ENCODE results near the gene PTDSS2. TPM values are rescaled to one million over a fixed set of nuclear protein-coding genes. Genes with fewer than 3 reads are reported as not detected.
A peak's percentile ranks its signal among the peaks of the same experiment; 100 is the strongest.

The PTDSS2 gene
- total and polyA plus RNA-seq, 3 experiments from 2014 or later: 11.5 to 28.4 (median 26.2) TPM

GRCh38 chr11:438101-438844, 11.8 kb upstream of the PTDSS2 start:
- H3K4me3 ChIP-seq (ENCODE audit: low read length): no peak overlapping the region
- H3K27me3 ChIP-seq (ENCODE audit: insufficient read depth, low read length, poor library complexity, severe bottlenecking): no peaks in the 10 kb centered on the region
- Mint-ChIP-seq H3K27ac (no peak overlapping the region), H3K9me3 (no peaks in the 10 kb centered on the region), H3K36me3 (peaks cover 0 to 2% (median 1%) of the 10 kb centered on the region in 3 donors), H3K4me1 (peaks cover 15 to 46% (median 26%) of the 10 kb centered on the region in 3 donors), H3K27me3 (no peaks in the 10 kb centered on the region), H3K4me3 (peak overlapping the region in 1 of 7 donors; percentile 11)
- peaks cover 32% of the 10 kb centered on the region for H3K4me1 ChIP-seq (ENCODE audit: insufficient read depth, low read length)
- DNase-seq: no peak
- no peaks in the 10 kb centered on the region for H3K36me3 ChIP-seq (ENCODE audit: insufficient read depth, low read length)
- H3K9me3 ChIP-seq (ENCODE audit: low read length): no peaks in the 10 kb centered on the region
- no peak overlapping the region for H3K27ac ChIP-seq (ENCODE audit: low read depth, low read length)
- POLR2A ChIA-PET: no interaction called here
- CTCF ChIA-PET: interaction anchor here (0.9 to 3.4 kb wide), 2 partner anchors 11 to 31 kb away, joined by 3 to 21 read pairs; partner anchors contain the start of gene PTDSS2

- Mint-ChIP-seq H3K27ac (peak overlapping the region in 2 of 8 donors; percentile 63 to 68), H3K9me3 (no peaks in the 10 kb centered on the region), H3K36me3 (peaks cover 0 to 2% (median 1%) of the 10 kb centered on the region in 3 donors), H3K27me3 (peaks cover 0 to 2% of the 10 kb centered on the region in 2 donors), H3K4me3 (peak overlapping the region in 6 of 7 donors; percentile 6 to 64 (median 32)), H3K4me1 (peaks cover 15 to 46% (median 26%) of the 10 kb centered on the region in 3 donors)
- Histone ChIP-seq H3K27ac (ENCODE audit: low read depth, low read length) (no peak overlapping the region), H3K4me3 (ENCODE audit: low read length) (no peak overlapping the region), H3K27me3 (ENCODE audit: insufficient read depth, low read length, poor library complexity, severe bottlenecking) (no peaks in the 10 kb centered on the region), H3K9me3 (ENCODE audit: low read length) (no peaks in the 10 kb centered on the region), H3K4me1 (ENCODE audit: insufficient read depth, low read length) (peaks cover 32% of the 10 kb centered on the region), H3K36me3 (ENCODE audit: insufficient read depth, low read length) (no peaks in the 10 kb centered on the region)
- no peak for DNase-seq
- POLR2A ChIA-PET: interaction anchor here (0.6 kb wide), 1 partner anchor 8 kb away, joined by 3 read pairs; no protein-coding TSS in a partner anchor
- CTCF ChIA-PET: interaction anchor here (0.9 to 3.4 kb wide), 7 partner anchors 10 to 189 kb away, joined by 3 to 21 read pairs (median 3); partner anchors contain the start of gene PTDSS2
These were observed 10.6 kb upstream of the PTDSS2 start for GRCh38 chr11:439315-440064.

- H3K4me3 ChIP-seq (ENCODE audit: low read length): peak overlapping the region; percentile 50
- peak overlapping the region in 2 of 8 donors; percentile 63 to 68 for H3K27ac Mint-ChIP-seq
- H3K4me1 Mint-ChIP-seq: peaks cover 15 to 46% (median 26%) of the 10 kb centered on the region in 3 donors
- H3K27ac ChIP-seq (ENCODE audit: low read depth, low read length): no peak overlapping the region
- H3K9me3 Mint-ChIP-seq: no peaks in the 10 kb centered on the region
- no peaks in the 10 kb centered on the region for H3K36me3 ChIP-seq (ENCODE audit: insufficient read depth, low read length)
- POLR2A ChIA-PET: interaction anchor here (0.6 to 1.6 kb wide), 3 partner anchors 8 to 25 kb away, joined by 3 to 7 read pairs (median 4); partner anchors contain the start of gene SIGIRR
- no peak for DNase-seq
- H3K36me3 Mint-ChIP-seq: peaks cover 0 to 1% (median 0%) of the 10 kb centered on the region in 3 donors
- CTCF ChIA-PET: interaction anchor here (1.3 to 3.4 kb wide), 5 partner anchors 9 to 33 kb away, joined by 3 to 21 read pairs (median 4); partner anchors contain the start of gene PTDSS2
- no peaks in the 10 kb centered on the region for H3K9me3 ChIP-seq (ENCODE audit: low read length)
- H3K27me3 Mint-ChIP-seq: peaks cover 0 to 2% of the 10 kb centered on the region in 2 donors
- peak overlapping the region; percentile 20 to 85 (median 73) for H3K4me3 Mint-ChIP-seq
- H3K27me3 ChIP-seq (ENCODE audit: insufficient read depth, low read length, poor library complexity, severe bottlenecking): no peaks in the 10 kb centered on the region
- peaks cover 32% of the 10 kb centered on the region for H3K4me1 ChIP-seq (ENCODE audit: insufficient read depth, low read length)
These were observed 9.7 kb upstream of the PTDSS2 start for GRCh38 chr11:440065-441042.

GRCh38 chr11:441043-441417, 9.0 kb upstream of the PTDSS2 start:
- H3K27me3 ChIP-seq (ENCODE audit: insufficient read depth, low read length, poor library complexity, severe bottlenecking): no peaks in the 10 kb centered on the region
- no peak for DNase-seq
- H3K9me3 ChIP-seq (ENCODE audit: low read length): no peaks in the 10 kb centered on the region
- Mint-ChIP-seq H3K4me1 (peaks cover 15 to 46% (median 26%) of the 10 kb centered on the region in 3 donors), H3K27me3 (peaks cover 0 to 2% of the 10 kb centered on the region in 2 donors), H3K27ac (peak overlapping the region in 2 of 8 donors; percentile 17 to 29), H3K4me3 (peak overlapping the region; percentile 68 to 85 (median 73)), H3K9me3 (no peaks in the 10 kb centered on the region), H3K36me3 (peaks cover 0 to 1% (median 0%) of the 10 kb centered on the region in 3 donors)
- peak overlapping the region; percentile 50 for H3K4me3 ChIP-seq (ENCODE audit: low read length)
- H3K36me3 ChIP-seq (ENCODE audit: insufficient read depth, low read length): no peaks in the 10 kb centered on the region
- peak overlapping the region; percentile 51 for H3K27ac ChIP-seq (ENCODE audit: low read depth, low read length)
- H3K4me1 ChIP-seq (ENCODE audit: insufficient read depth, low read length): peaks cover 32% of the 10 kb centered on the region
- ChIA-PET POLR2A (interaction anchor here (1.3 to 2.4 kb wide), 4 partner anchors 25 to 233 kb away, joined by 4 to 7 read pairs (median 5); partner anchors contain the start of genes BET1L, RIC8A and SIGIRR), CTCF (interaction anchor here (0.9 to 3.4 kb wide), 5 partner anchors 8 to 34 kb away, joined by 3 to 21 read pairs (median 5); partner anchors contain the start of genes PTDSS2 and SIGIRR)

- Histone ChIP-seq H3K9me3 (ENCODE audit: low read length) (no peaks in the 10 kb centered on the region), H3K4me1 (ENCODE audit: insufficient read depth, low read length) (peaks cover 32% of the 10 kb centered on the region), H3K27me3 (ENCODE audit: insufficient read depth, low read length, poor library complexity, severe bottlenecking) (no peaks in the 10 kb centered on the region), H3K4me3 (ENCODE audit: low read length) (peak within 1 kb of the TSS; percentile 50), H3K27ac (ENCODE audit: low read depth, low read length) (peak within 1 kb of the TSS; percentile 51), H3K36me3 (ENCODE audit: insufficient read depth, low read length) (no peaks in the 10 kb centered on the region)
- H3K9me3 Mint-ChIP-seq: no peaks in the 10 kb centered on the region
- H3K4me1 Mint-ChIP-seq: peaks cover 15 to 46% (median 24%) of the 10 kb centered on the region in 3 donors
- ChIA-PET CTCF (interaction anchor here (0.9 to 10.4 kb wide), 4 partner anchors 8 to 33 kb away, joined by 3 to 158 read pairs (median 13); partner anchors contain the start of genes PTDSS2 and SIGIRR), POLR2A (interaction anchor here (1.3 to 2.4 kb wide), 4 partner anchors 25 to 234 kb away, joined by 4 to 7 read pairs (median 5); partner anchors contain the start of genes BET1L, RIC8A and SIGIRR)
- peak; percentile 46 to 76 (median 48) for DNase-seq
- peak within 1 kb of the TSS; percentile 68 to 86 (median 73) for H3K4me3 Mint-ChIP-seq
- H3K27ac Mint-ChIP-seq: peak within 1 kb of the TSS in 5 of 8 donors; percentile 12 to 72 (median 36)
- H3K27me3 Mint-ChIP-seq: peaks cover 0 to 2% of the 10 kb centered on the region in 2 donors
- H3K36me3 Mint-ChIP-seq: peaks cover 0 to 1% (median 0%) of the 10 kb centered on the region in 3 donors
These were observed 8.4 kb upstream of the PTDSS2 start, which contains the start of gene ANO9 for GRCh38 chr11:441418-442274. Gene ANO9, minus strand, starts transcription at chr11:442011. Its CDS starts 85 bp downstream, at chr11:441926.

- Histone ChIP-seq H3K27me3 (ENCODE audit: insufficient read depth, low read length, poor library complexity, severe bottlenecking) (no peaks in the 10 kb centered on the region), H3K4me3 (ENCODE audit: low read length) (no peak overlapping the region), H3K36me3 (ENCODE audit: insufficient read depth, low read length) (no peaks in the 10 kb centered on the region), H3K9me3 (ENCODE audit: low read length) (no peaks in the 10 kb centered on the region), H3K4me1 (ENCODE audit: insufficient read depth, low read length) (peaks cover 27% of the 10 kb centered on the region), H3K27ac (ENCODE audit: low read depth, low read length) (no peak overlapping the region)
- Mint-ChIP-seq H3K27ac (no peak overlapping the region), H3K36me3 (no peaks in the 10 kb centered on the region), H3K4me3 (peak overlapping the region in 4 of 7 donors; percentile 25 to 54 (median 35)), H3K4me1 (peaks cover 15 to 40% (median 19%) of the 10 kb centered on the region in 3 donors), H3K9me3 (no peaks in the 10 kb centered on the region), H3K27me3 (peaks cover 0 to 2% of the 10 kb centered on the region in 2 donors)
- ChIA-PET CTCF (interaction anchor here (1.4 to 10.4 kb wide), 2 partner anchors 34 to 192 kb away, joined by 3 to 158 read pairs; no protein-coding TSS in a partner anchor), POLR2A (interaction anchor here (1.3 to 2.4 kb wide), 2 partner anchors 15 to 36 kb away, joined by 3 to 6 read pairs; no protein-coding TSS in a partner anchor)
- no peak for DNase-seq
These were observed 7.4 kb upstream of the PTDSS2 start for GRCh38 chr11:442611-443081.
